Heart right ventricle (tissue), 16 donors: Measurements from ENCODE around the gene RTCA. TPM values are rescaled to one million over a fixed set of nuclear protein-coding genes. Genes with fewer than 3 reads are reported as not detected.
"Not testable (repeated sequence)": the region's sequence is repeated elsewhere in the genome, so short reads cannot be mapped to it uniquely, and the experiment has no call there.

ENCODE experiments used
- ATAC-seq, 8 donors: fragments of 200-7000 bp; cut with Tn5 transposase; one replicate each; pipeline ENCODE4 v1.9.1; 2020; ENCODE audit warnings: mild to moderate bottlenecking in 8 of 8, moderate library complexity in 8 of 8, moderate number of reproducible peaks in 1 of 8
- DNase-seq, 2 donors: peaks; one replicate each; pipeline ENCODE4 v3.0.0-alpha.2; 2020
- H3K27ac ChIP-seq, 10 donors: fragments of 200-600 bp; sonication (generic) in 2 of 10; one replicate each; pipeline versions ENCODE4 v1.5.0 to v1.8.0; 2020 to 2022; ENCODE audit warnings: mild to moderate bottlenecking in 3 of 10
- H3K27me3 ChIP-seq, 7 donors: fragments of 200-600 bp; one replicate each; pipeline ENCODE4 v1.8.0; 2021 to 2022; ENCODE audit warnings: mild to moderate bottlenecking in 2 of 7
- H3K36me3 ChIP-seq, 9 donors: fragments of 200-600 bp; sonication (generic) in 1 of 9; one replicate each; pipeline versions ENCODE4 v1.5.0 to v1.8.0; 2020 to 2022; ENCODE audit warnings: mild to moderate bottlenecking in 2 of 9
- H3K4me1 ChIP-seq, 9 donors: fragments of 200-600 bp; sonication (generic) in 1 of 9; one replicate each; pipeline versions ENCODE4 v1.5.0 to v1.8.0; 2020 to 2022; ENCODE audit warnings: mild to moderate bottlenecking in 4 of 9
- H3K4me3 ChIP-seq, 10 donors: fragments of 200-600 bp; sonication (generic) in 2 of 10; one replicate each; pipeline versions ENCODE4 v1.5.0 to v1.8.0; 2020 to 2022; ENCODE audit warnings: mild to moderate bottlenecking in 7 of 10, moderate library complexity in 2 of 10
- H3K9me3 ChIP-seq, 11 donors: fragments of 200-600 bp in 10 of 11; sonication (generic) in 2 of 11; one replicate each; pipeline versions ENCODE4 v1.5.0 to v1.8.0; 2013 to 2022; ENCODE audit warnings: mild to moderate bottlenecking in 2 of 11, control low read depth in 1 of 11, moderate library complexity in 1 of 11
- CTCF ChIP-seq, 9 donors: fragments of 200-600 bp; sonication (generic) in 2 of 9; IDR thresholded peaks; one replicate each; pipeline versions ENCODE4 v1.5.0 to v1.8.0; 2021 to 2022; ENCODE audit warnings: antibody characterized with exemption in 9 of 9, mild to moderate bottlenecking in 5 of 9, moderate library complexity in 1 of 9
- WGBS, 2 donors: extraction: QIAGEN DNeasy Blood & Tissue Kit; methylation state at CpG; one replicate each; pipeline ENCODE4 v1.1.7; 2013; ENCODE audit warnings: inconsistent platforms in 1 of 2; 5-methylcytosine and 5-hydroxymethylcytosine counted together
- intact Hi-C, 10 donors: fragments of 100-400 bp; cut with DNase I; formaldehyde crosslinking; loops; one replicate each; pipeline versions ENCODE4 v1.11.1 to v1.14.2; 2022
- microRNA-seq, 2 donors: library from miRNA; unstranded; fragments of <30 nt; microRNA quantifications; one replicate each; pipeline ENCODE4 v1.2.0, GENCODE V29; 2021
- polyA plus RNA-seq, 2 donors: library from polyadenylated mRNA; stranded (reverse); fragments of 200-250 nt; gene quantifications; one replicate each; pipeline ENCODE4 v1.2.3, GENCODE V29; 2013
- total RNA-seq, 10 donors: library from RNA; stranded (reverse); fragmentation: NEBNext Ultra II Directional in 3 of 10; extraction: Animal tissue kit (Norgen Biotek cat#: 25700) in 3 of 10; gene quantifications; one replicate each; pipeline versions ENCODE4 v1.2.1 to v1.2.4, GENCODE V29; 2021 to 2023
- donor health status: Arrhythmogenic right ventricular cardiomyopathy.
- donor health status: ischemic (EF 13 %, LVEDD 7.1; RV severe dilation, severe dysfunction).
- donor health status: healthy with polysubstance abuse.
- donor health status: DM: no; HTN: yes; CAD: no.
- donor health status: DM: no; HTN: no; CAD: no.
- donor health status: ischemic (EF 25% LVEDD 6.9; RV normal size, moderate dysfunction).
- donor health status: ischemic (EF 25% LVEDD 5.7; RV mildly dilated, moderate dysfunction).
- donor health status: healthy.
- donor health status: DM: yes; HTN: yes; CAD: no.
- donor health status: Ischemic cardiomyopathy.
- donor health status: ischemic (EF 35%, LVEDD 5.7; RV mildly dilated, moderate dysfunction).
- donor health status: nonischemic (EF 11% LVEDD 7.7; RV severe dilation, severe dysfunction).
- donor health status: DM: yes; HTN: yes; CAD: no.
- donor health status: PGD.
- donor health status: ischemic (EF 29% LVEDD 5.4; RV normal size, mild dysfunction).
- donor health status: nonischemic (EF 23%, LVEDD 6.1; RV moderate dilation, normal function).

RTCA gene
- total and polyA plus RNA-seq, 12 donors: 17.1 to 44.8 (median 36.7) TPM

GRCh38 chr1:100335436-100335835 is 69.4 kb downstream of the RTCA start:
- Histone ChIP-seq H3K9me3 (no peaks in the 10 kb centered on the region), H3K4me3 (no peak overlapping the region), H3K27me3 (peaks cover 0 to 5% (median 0%) of the 10 kb centered on the region in 7 donors), H3K36me3 (no peaks in the 10 kb centered on the region), H3K27ac (no peak overlapping the region), H3K4me1 (no peaks in the 10 kb centered on the region)
- ATAC-seq (no peak), DNase-seq (no peak)
- WGBS, 2 donors: 44 to 46% methylated on average over 1 of the region's 1 CpG
- intact Hi-C loops: no loop called here
- no peak for TF ChIP-seq CTCF (IDR thresholded peaks at IDR 0.05)

GRCh38 chr1:100337878-100338277 is 71.9 kb downstream of the RTCA start:
- H3K27me3 ChIP-seq, H3K9me3 ChIP-seq, ATAC-seq, intact Hi-C loops, H3K4me3 ChIP-seq, H3K36me3 ChIP-seq, DNase-seq, H3K4me1 ChIP-seq, H3K27ac ChIP-seq: not testable (repeated sequence)
- 89 to 93% methylated on average over 5 of the region's 5 CpGs for whole genome bisulfite sequencing, 2 donors

GRCh38 chr1:100339735-100340134 is 73.7 kb downstream of the RTCA start:
- not testable (repeated sequence) for H3K4me1 ChIP-seq, H3K27me3 ChIP-seq, ATAC-seq, H3K36me3 ChIP-seq, H3K27ac ChIP-seq, H3K9me3 ChIP-seq, H3K4me3 ChIP-seq, DNase-seq
- intact Hi-C loops: loop anchor here in 1 of 10 donors (10.0 kb wide), 1 partner anchor 115 kb away; no protein-coding TSS in a partner anchor
- WGBS, 2 donors: 86 to 87% methylated on average over 6 of the region's 6 CpGs

GRCh38 chr1:100340494-100340893 is 74.5 kb downstream of the RTCA start:
- Histone ChIP-seq H3K4me1 (no peaks in the 10 kb centered on the region), H3K27ac (no peak overlapping the region), H3K9me3 (no peaks in the 10 kb centered on the region), H3K4me3 (no peak overlapping the region), H3K27me3 (peaks cover 0 to 5% (median 0%) of the 10 kb centered on the region in 7 donors), H3K36me3 (no peaks in the 10 kb centered on the region)
- TF ChIP-seq CTCF (IDR thresholded peaks at IDR 0.05): no peak
- intact Hi-C loops: loop anchor here in 1 of 10 donors (10.0 kb wide), 1 partner anchor 114 kb away; no protein-coding TSS in a partner anchor
- WGBS, 2 donors: 75 to 80% methylated on average over 1 of the region's 1 CpG
- no peak for DNase-seq
- ATAC-seq: no peak

- no peak for DNase-seq
- no peak for TF ChIP-seq CTCF (IDR thresholded peaks at IDR 0.05)
- no peaks in the 10 kb centered on the region for H3K36me3 ChIP-seq
- H3K9me3 ChIP-seq: no peaks in the 10 kb centered on the region
- no peaks in the 10 kb centered on the region for H3K4me1 ChIP-seq
- no peak overlapping the region for H3K4me3 ChIP-seq
- WGBS, 2 donors: 92 to 97% methylated on average over 2 of the region's 2 CpGs
- no peak overlapping the region for H3K27ac ChIP-seq
- H3K27me3 ChIP-seq: no peaks in the 10 kb centered on the region
- intact Hi-C loops: loop anchor here in 1 of 10 donors (10.0 kb wide), 1 partner anchor 112 kb away; no protein-coding TSS in a partner anchor
- ATAC-seq: no peak
These were observed 76.3 kb downstream of the RTCA start for GRCh38 chr1:100342348-100342747.

Small RNAs within 50 kb of the gene (microRNA-seq; reads per million reads assigned to microRNA genes)
- gene MIR553: 0 reads per million in 2 donors

Other genes with a start within 250 kb of the RTCA start
- gene SASS6, start 133.3 kb upstream of the RTCA start, total RNA-seq: 1 to 10 TPM in 9 of 10 donors, under 1 TPM in 1; 0.95 to 2.7 (median 1.7) TPM
- 1 to 10 TPM; 1.1 to 1.7 TPM for gene SASS6, start 133.3 kb upstream of the RTCA start, polyA plus RNA-seq
- gene TRMT13, start 133.1 kb upstream of the RTCA start, total RNA-seq: 1 to 10 TPM; 4.1 to 8.2 (median 5.4) TPM
- gene TRMT13, start 133.1 kb upstream of the RTCA start, polyA plus RNA-seq: 10 to 100 TPM in 1 of 2 donors, 1 to 10 TPM in 1; 5.1 to 12.7 TPM
- gene LRRC39, start 88.0 kb upstream of the RTCA start, total RNA-seq: 100 to 1,000 TPM in 9 of 10 donors, 10 to 100 TPM in 1; 61.1 to 226 (median 135) TPM
- 100 to 1,000 TPM in 1 of 2 donors, 10 to 100 TPM in 1; 13.9 to 355 TPM for gene LRRC39, start 88.0 kb upstream of the RTCA start, polyA plus RNA-seq
- 10 to 100 TPM; 27.9 to 49.0 (median 38.8) TPM for gene DBT, start 16.4 kb upstream of the RTCA start, total RNA-seq
- gene DBT, start 16.4 kb upstream of the RTCA start, polyA plus RNA-seq: 1 to 10 TPM; 4.9 to 8.3 TPM
- gene CDC14A, start 86.3 kb downstream of the RTCA start, total RNA-seq: 1 to 10 TPM; 2.0 to 4.0 (median 3.3) TPM
- 1 to 10 TPM; 1.4 to 3.0 TPM for gene CDC14A, start 86.3 kb downstream of the RTCA start, polyA plus RNA-seq